Neural cell (in vitro differentiated cells): ENCODE results near the gene FCHO1. TPM values are rescaled to one million over a fixed set of nuclear protein-coding genes. Genes with fewer than 3 reads are reported as not detected.

Source experiments
- H2AFZ ChIP-seq: fragments of 200-600, 300-800 bp; sonication (generic), shearing (Covaris generic); 2 replicates; pipeline ENCODE4 v1.6.0; 2014; ENCODE audit warnings: low read depth, mild to moderate bottlenecking, antibody characterized with exemption, low read length, moderate library complexity
- H3F3A ChIP-seq: fragments of 200-600 bp; shearing (Covaris generic); 2 replicates; pipeline ENCODE4 v1.6.1; 2016; ENCODE audit warnings: mild to moderate bottlenecking, moderate library complexity, mixed read lengths, antibody characterized with exemption, low read length; ENCODE audit not compliant: insufficient read depth, poor library complexity, severe bottlenecking
- H3K27ac ChIP-seq: fragments of 200-600, 300-800 bp; sonication (generic), shearing (Covaris generic); 2 replicates; pipeline ENCODE4 v1.5.1; 2014; ENCODE audit warnings: mild to moderate bottlenecking, low read length, moderate library complexity
- H3K27me3 ChIP-seq: fragments of 300-800, 200-600 bp; sonication (generic), shearing (Covaris generic); 2 replicates; pipeline ENCODE4 v1.6.0; 2014; ENCODE audit warnings: mild to moderate bottlenecking, low read depth, low read length, moderate library complexity; ENCODE audit not compliant: insufficient read depth
- H3K36me3 ChIP-seq: fragments of 300-800, 200-600 bp; sonication (generic), shearing (Covaris generic); 2 replicates; pipeline ENCODE4 v1.5.1; 2014; ENCODE audit warnings: mild to moderate bottlenecking, antibody characterized with exemption, low read length, moderate library complexity; ENCODE audit not compliant: insufficient read depth
- H3K4me2 ChIP-seq: fragments of 300-800, 200-600 bp; sonication (generic), shearing (Covaris generic); 2 replicates; pipeline ENCODE4 v1.6.0; 2014; ENCODE audit warnings: mild to moderate bottlenecking, low read length
- H3K4me3 ChIP-seq: fragments of 300-800, 200-600 bp; sonication (generic), shearing (Covaris generic); 2 replicates; pipeline ENCODE4 v1.5.1; 2014; ENCODE audit warnings: mild to moderate bottlenecking, low read length, moderate library complexity
- H3K79me2 ChIP-seq: fragments of 200-600 bp; shearing (Covaris generic); replicated peaks from 2 replicates; pipeline ENCODE4 v1.6.0; 2014; ENCODE audit warnings: mild to moderate bottlenecking, low read length, moderate library complexity; ENCODE audit not compliant: insufficient read depth
- H3K9ac ChIP-seq: fragments of 300-800, 200-600 bp; sonication (generic), shearing (Covaris generic); 2 replicates; pipeline ENCODE4 v1.6.1; 2016; ENCODE audit warnings: mild to moderate bottlenecking, low read length, mixed read lengths
- H3K9me2 ChIP-seq: fragments of 200-600 bp; shearing (Covaris generic); 2 replicates; pipeline ENCODE4 v1.6.1; 2016; ENCODE audit warnings: mild to moderate bottlenecking, low read length, mixed read lengths; ENCODE audit not compliant: insufficient read depth
- H3K9me3 ChIP-seq: fragments of 200-600, 300-800 bp; sonication (generic), shearing (Covaris generic); 2 replicates; pipeline ENCODE4 v1.6.1; 2016; ENCODE audit warnings: mild to moderate bottlenecking, mixed run types, low read length, moderate library complexity, mixed read lengths
- H4K20me1 ChIP-seq: fragments of 200-600 bp; shearing (Covaris generic); 2 replicates; pipeline ENCODE4 v1.6.1; 2016; ENCODE audit warnings: mild to moderate bottlenecking, mixed run types; ENCODE audit not compliant: insufficient read depth
- EP300 ChIP-seq: fragments of 450-650 bp; conservative IDR thresholded peaks from 2 replicates; pipeline ENCODE4 v1.6.1; 2014; ENCODE audit warnings: antibody characterized with exemption, mild to moderate bottlenecking, moderate library complexity; ENCODE audit not compliant: poor library complexity, severe bottlenecking
- EZH2 ChIP-seq: fragments of 200-600, 300-800 bp; shearing (Covaris generic), sonication (generic); IDR thresholded peaks from 2 replicates; pipeline ENCODE4 v1.6.1; 2014; ENCODE audit warnings: antibody characterized with exemption, low read length, borderline replicate concordance, mild to moderate bottlenecking; ENCODE audit not compliant: insufficient read depth, poor library complexity, severe bottlenecking
- MXI1 ChIP-seq: fragments of 450-650 bp; conservative IDR thresholded peaks from 2 replicates; pipeline ENCODE4 v1.6.1; 2014; ENCODE audit warnings: antibody characterized with exemption, mild to moderate bottlenecking; ENCODE audit not compliant: poor library complexity, severe bottlenecking
- POLR2AphosphoS5 ChIP-seq: IDR thresholded peaks from 2 replicates; pipeline ENCODE4 v1.6.1; 2012
- RAD21 ChIP-seq: fragments of 450-650 bp; conservative IDR thresholded peaks from 2 replicates; pipeline ENCODE4 v1.6.1; 2014; ENCODE audit warnings: antibody characterized with exemption, mild to moderate bottlenecking, moderate library complexity
- SMC3 ChIP-seq: fragments of 450-650 bp; conservative IDR thresholded peaks from 2 replicates; pipeline ENCODE4 v1.6.1; 2014; ENCODE audit warnings: antibody characterized with exemption, mild to moderate bottlenecking, moderate library complexity; ENCODE audit not compliant: poor library complexity
- TAF1 ChIP-seq: IDR thresholded peaks from 2 replicates; pipeline ENCODE4 v1.6.1; 2012; ENCODE audit warnings: low read depth
- polyA plus RNA-seq: library from polyadenylated mRNA; depleted of rRNA; stranded (reverse); fragments of >200 nt; gene quantifications from 2 replicates; pipeline ENCODE4 v1.2.3, GENCODE V29; 2014
- TF ChIP-seq, protein P1 (sequence below): fragments of 450-650 bp; IDR thresholded peaks from 2 replicates; pipeline ENCODE4 v1.5.1; 2014; ENCODE audit warnings: antibody characterized with exemption, mild to moderate bottlenecking, moderate library complexity; ENCODE audit not compliant: poor library complexity, severe bottlenecking
- TF ChIP-seq, protein P2 (sequence below): IDR thresholded peaks from 2 replicates; pipeline ENCODE4 v1.6.1; 2012; ENCODE audit warnings: borderline replicate concordance

The FCHO1 gene
- polyA plus RNA-seq, 1 donor from 2014 or later: 39.7 TPM

DNA sequence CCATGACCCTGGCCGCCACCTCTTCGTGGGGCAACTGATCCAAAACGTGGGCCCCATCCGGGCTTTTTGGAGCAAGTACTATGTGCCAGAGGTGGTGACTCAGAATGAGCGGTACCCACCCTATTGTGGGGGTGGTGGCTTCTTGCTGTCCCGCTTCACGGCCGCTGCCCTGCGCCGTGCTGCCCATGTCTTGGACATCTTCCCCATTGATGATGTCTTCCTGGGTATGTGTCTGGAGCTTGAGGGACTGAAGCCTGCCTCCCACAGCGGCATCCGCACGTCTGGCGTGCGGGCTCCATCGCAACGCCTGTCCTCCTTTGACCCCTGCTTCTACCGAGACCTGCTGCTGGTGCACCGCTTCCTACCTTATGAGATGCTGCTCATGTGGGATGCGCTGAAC lies 60.4 kb downstream of the FCHO1 start:
- H3F3A ChIP-seq: no peaks in the 10 kb centered on the region
- H2AFZ ChIP-seq: no peak overlapping the region
- H3K4me2 ChIP-seq: no peak overlapping the region
- no peaks in the 10 kb centered on the region for H3K9me2 ChIP-seq
- H3K36me3 ChIP-seq: no peaks in the 10 kb centered on the region
- no peak for TF ChIP-seq MXI1
- TF ChIP-seq POLR2AphosphoS5: no peak
- TF ChIP-seq RAD21: no peak
- TF ChIP-seq, protein P1, sequence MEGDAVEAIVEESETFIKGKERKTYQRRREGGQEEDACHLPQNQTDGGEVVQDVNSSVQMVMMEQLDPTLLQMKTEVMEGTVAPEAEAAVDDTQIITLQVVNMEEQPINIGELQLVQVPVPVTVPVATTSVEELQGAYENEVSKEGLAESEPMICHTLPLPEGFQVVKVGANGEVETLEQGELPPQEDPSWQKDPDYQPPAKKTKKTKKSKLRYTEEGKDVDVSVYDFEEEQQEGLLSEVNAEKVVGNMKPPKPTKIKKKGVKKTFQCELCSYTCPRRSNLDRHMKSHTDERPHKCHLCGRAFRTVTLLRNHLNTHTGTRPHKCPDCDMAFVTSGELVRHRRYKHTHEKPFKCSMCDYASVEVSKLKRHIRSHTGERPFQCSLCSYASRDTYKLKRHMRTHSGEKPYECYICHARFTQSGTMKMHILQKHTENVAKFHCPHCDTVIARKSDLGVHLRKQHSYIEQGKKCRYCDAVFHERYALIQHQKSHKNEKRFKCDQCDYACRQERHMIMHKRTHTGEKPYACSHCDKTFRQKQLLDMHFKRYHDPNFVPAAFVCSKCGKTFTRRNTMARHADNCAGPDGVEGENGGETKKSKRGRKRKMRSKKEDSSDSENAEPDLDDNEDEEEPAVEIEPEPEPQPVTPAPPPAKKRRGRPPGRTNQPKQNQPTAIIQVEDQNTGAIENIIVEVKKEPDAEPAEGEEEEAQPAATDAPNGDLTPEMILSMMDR: no peak
- TF ChIP-seq EP300: no peak
- no peaks in the 10 kb centered on the region for H3K27me3 ChIP-seq
- no peak overlapping the region for H3K9ac ChIP-seq
- H3K4me3 ChIP-seq: no peak overlapping the region
- no peaks in the 10 kb centered on the region for H3K9me3 ChIP-seq
- no peak overlapping the region for H3K27ac ChIP-seq
- no peaks in the 10 kb centered on the region for H4K20me1 ChIP-seq
- H3K79me2 ChIP-seq: no peaks in the 10 kb centered on the region

DNA sequence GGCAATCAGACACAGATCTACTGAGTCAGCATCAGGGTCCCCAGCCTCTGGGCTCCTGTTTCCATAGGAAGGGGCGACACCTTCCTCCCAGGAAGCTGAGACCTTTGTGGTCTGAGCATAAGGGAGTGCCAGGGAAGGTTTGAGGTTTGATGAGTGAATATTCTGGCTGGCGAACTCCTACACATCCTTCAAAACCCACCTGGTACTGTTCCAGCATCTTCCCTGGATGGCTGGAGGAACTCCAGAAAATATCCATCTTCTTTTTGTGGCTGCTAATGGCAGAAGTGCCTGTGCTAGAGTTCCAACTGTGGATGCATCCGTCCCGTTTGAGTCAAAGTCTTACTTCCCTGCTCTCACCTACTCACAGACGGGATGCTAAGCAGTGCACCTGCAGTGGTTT lies 60.8 kb downstream of the FCHO1 start:
- H3F3A ChIP-seq: no peaks in the 10 kb centered on the region
- TF ChIP-seq TAF1 (no peak), POLR2AphosphoS5 (no peak), MXI1 (no peak), EZH2 (no peak), EP300 (no peak), SMC3 (no peak), RAD21 (no peak)
- TF ChIP-seq, protein P1: no peak
- TF ChIP-seq, protein P2, sequence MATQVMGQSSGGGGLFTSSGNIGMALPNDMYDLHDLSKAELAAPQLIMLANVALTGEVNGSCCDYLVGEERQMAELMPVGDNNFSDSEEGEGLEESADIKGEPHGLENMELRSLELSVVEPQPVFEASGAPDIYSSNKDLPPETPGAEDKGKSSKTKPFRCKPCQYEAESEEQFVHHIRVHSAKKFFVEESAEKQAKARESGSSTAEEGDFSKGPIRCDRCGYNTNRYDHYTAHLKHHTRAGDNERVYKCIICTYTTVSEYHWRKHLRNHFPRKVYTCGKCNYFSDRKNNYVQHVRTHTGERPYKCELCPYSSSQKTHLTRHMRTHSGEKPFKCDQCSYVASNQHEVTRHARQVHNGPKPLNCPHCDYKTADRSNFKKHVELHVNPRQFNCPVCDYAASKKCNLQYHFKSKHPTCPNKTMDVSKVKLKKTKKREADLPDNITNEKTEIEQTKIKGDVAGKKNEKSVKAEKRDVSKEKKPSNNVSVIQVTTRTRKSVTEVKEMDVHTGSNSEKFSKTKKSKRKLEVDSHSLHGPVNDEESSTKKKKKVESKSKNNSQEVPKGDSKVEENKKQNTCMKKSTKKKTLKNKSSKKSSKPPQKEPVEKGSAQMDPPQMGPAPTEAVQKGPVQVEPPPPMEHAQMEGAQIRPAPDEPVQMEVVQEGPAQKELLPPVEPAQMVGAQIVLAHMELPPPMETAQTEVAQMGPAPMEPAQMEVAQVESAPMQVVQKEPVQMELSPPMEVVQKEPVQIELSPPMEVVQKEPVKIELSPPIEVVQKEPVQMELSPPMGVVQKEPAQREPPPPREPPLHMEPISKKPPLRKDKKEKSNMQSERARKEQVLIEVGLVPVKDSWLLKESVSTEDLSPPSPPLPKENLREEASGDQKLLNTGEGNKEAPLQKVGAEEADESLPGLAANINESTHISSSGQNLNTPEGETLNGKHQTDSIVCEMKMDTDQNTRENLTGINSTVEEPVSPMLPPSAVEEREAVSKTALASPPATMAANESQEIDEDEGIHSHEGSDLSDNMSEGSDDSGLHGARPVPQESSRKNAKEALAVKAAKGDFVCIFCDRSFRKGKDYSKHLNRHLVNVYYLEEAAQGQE: no peak

More for the DNA sequence above, 60.8 kb downstream of the FCHO1 start:
- Histone ChIP-seq H3K27me3 (no peaks in the 10 kb centered on the region), H3K9ac (no peak overlapping the region), H2AFZ (no peak overlapping the region), H3K9me2 (no peaks in the 10 kb centered on the region), H3K9me3 (no peaks in the 10 kb centered on the region), H3K4me3 (no peak overlapping the region), H3K4me2 (no peak overlapping the region), H3K27ac (no peak overlapping the region), H3K36me3 (no peaks in the 10 kb centered on the region), H3K79me2 (no peaks in the 10 kb centered on the region), H4K20me1 (no peaks in the 10 kb centered on the region)
